ENCODE results near the gene CYS1. TPM values are rescaled to one million over a fixed set of nuclear protein-coding genes. Genes with fewer than 3 reads are reported as not detected.
A peak's percentile ranks its signal among the peaks of the same experiment; 100 is the strongest.

Gene CYS1
- polyA plus RNA-seq, 4 donors = 94.7 to 121 (median 103) TPM

GRCh38 chr2:10052216-10052615 is 28.0 kb downstream of the CYS1 start:
- no peak for DNase-seq (ENCODE audit: low read depth in 4 of 4, low spot score in 2 of 4)

- DNase-seq (ENCODE audit: low read depth in 4 of 4, low spot score in 2 of 4) = no peak
Observed at GRCh38 chr2:10048501-10049171, 31.6 kb downstream of the CYS1 start.

- DNase-seq (ENCODE audit: low read depth in 4 of 4, low spot score in 2 of 4) = no peak
Observed at GRCh38 chr2:10047616-10048500, 32.4 kb downstream of the CYS1 start.

GRCh38 chr2:10046931-10047330 is 33.3 kb downstream of the CYS1 start:
- DNase-seq (ENCODE audit: low read depth in 4 of 4, low spot score in 2 of 4) = no peak

- DNase-seq (ENCODE audit: low read depth in 4 of 4, low spot score in 2 of 4) = no peak
Observed at GRCh38 chr2:10045561-10046355, 34.5 kb downstream of the CYS1 start.

GRCh38 chr2:10043906-10044601 is 36.2 kb downstream of the CYS1 start:
- DNase-seq (ENCODE audit: low read depth in 4 of 4, low spot score in 2 of 4) = peak; percentile 39 to 85 (median 80)

GRCh38 chr2:10043256-10043905 is 36.8 kb downstream of the CYS1 start, which contains the start of gene KLF11:
TSS of gene KLF11 (plus strand) at chr2:10043550. CDS start at chr2:10043717, 167 bp downstream.
- peak; percentile 39 to 87 (median 82) for DNase-seq (ENCODE audit: low read depth in 4 of 4, low spot score in 2 of 4)

- peak; percentile 68 to 71 (median 70) for DNase-seq (ENCODE audit: low read depth in 4 of 4, low spot score in 2 of 4)
Observed at GRCh38 chr2:10042301-10043161, 37.7 kb downstream of the CYS1 start.

GRCh38 chr2:10041711-10042110 is 38.5 kb downstream of the CYS1 start:
- DNase-seq (ENCODE audit: low read depth in 4 of 4, low spot score in 2 of 4) = no peak

- no peak for DNase-seq (ENCODE audit: low read depth in 4 of 4, low spot score in 2 of 4)
Observed at GRCh38 chr2:10039658-10040410, 40.4 kb downstream of the CYS1 start.

- no peak for DNase-seq (ENCODE audit: low read depth in 4 of 4, low spot score in 2 of 4)
Observed at GRCh38 chr2:10038716-10039115, 41.5 kb downstream of the CYS1 start.

GRCh38 chr2:10038123-10038522 is 42.1 kb downstream of the CYS1 start:
- DNase-seq (ENCODE audit: low read depth in 4 of 4, low spot score in 2 of 4) = no peak

GRCh38 chr2:10036095-10036884 is 43.9 kb downstream of the CYS1 start:
- no peak for DNase-seq (ENCODE audit: low read depth in 4 of 4, low spot score in 2 of 4)

GRCh38 chr2:10035633-10036032 is 44.6 kb downstream of the CYS1 start:
- DNase-seq (ENCODE audit: low read depth in 4 of 4, low spot score in 2 of 4) = no peak

GRCh38 chr2:10035053-10035422 is 45.2 kb downstream of the CYS1 start:
- no peak for DNase-seq (ENCODE audit: low read depth in 4 of 4, low spot score in 2 of 4)

- no peak for DNase-seq (ENCODE audit: low read depth in 4 of 4, low spot score in 2 of 4)
Observed at GRCh38 chr2:10034333-10035052, 45.7 kb downstream of the CYS1 start.

Measured in left renal cortex interstitium (tissue), 4 donors.